ENCODE results near the gene TMX4. TPM values are rescaled to one million over a fixed set of nuclear protein-coding genes. Genes with fewer than 3 reads are reported as not detected.

Gene TMX4, protein sequence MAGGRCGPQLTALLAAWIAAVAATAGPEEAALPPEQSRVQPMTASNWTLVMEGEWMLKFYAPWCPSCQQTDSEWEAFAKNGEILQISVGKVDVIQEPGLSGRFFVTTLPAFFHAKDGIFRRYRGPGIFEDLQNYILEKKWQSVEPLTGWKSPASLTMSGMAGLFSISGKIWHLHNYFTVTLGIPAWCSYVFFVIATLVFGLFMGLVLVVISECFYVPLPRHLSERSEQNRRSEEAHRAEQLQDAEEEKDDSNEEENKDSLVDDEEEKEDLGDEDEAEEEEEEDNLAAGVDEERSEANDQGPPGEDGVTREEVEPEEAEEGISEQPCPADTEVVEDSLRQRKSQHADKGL
- total RNA-seq (10 to 100 TPM; 36.7 to 39.2 TPM), polyA plus RNA-seq (69.1 TPM)

DNA sequence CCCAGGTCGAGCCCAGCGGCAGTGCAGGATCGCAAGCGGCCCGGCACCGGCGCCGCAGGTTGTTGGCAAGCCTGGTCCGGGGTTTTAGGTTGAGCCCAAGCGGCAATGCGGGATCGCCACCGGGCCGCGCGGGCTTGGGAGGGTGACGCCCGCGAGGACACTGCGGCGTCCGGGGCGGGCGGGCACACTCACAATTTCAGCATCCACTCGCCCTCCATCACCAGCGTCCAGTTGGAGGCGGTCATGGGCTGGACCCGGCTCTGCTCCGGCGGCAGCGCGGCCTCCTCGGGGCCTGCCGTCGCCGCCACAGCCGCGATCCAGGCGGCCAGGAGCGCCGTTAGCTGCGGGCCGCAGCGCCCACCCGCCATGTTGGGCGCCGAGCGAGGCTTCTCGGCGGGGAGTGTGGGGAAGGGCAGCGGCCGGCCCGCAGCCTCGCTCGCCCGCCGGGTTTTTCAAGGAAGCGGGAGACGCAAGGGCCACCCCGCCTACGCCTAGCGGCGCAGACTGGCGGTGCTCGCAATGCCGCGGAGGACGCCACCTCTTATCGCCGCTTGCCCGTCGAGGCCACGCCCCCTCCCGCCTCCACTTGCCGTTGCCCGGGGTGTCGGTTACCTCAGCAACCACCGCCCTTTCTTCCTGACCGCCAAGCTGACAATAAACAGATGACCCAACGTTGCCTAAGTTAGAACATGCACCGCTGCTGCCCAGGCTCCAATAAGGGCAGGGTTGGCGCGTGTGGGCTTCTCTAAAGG is at the start of gene TMX4:
Gene TMX4 (minus strand): TSS at position 516 of the 752 bp plus-strand sequence. CDS start 148 bp downstream, at position 368.
- Histone ChIP-seq H3K4me3 (ENCODE audit: low read length) (peak within 1 kb of the TSS; percentile 71), H3K9me3 (ENCODE audit: low read length) (no peaks in the 10 kb centered on the region), H3K27me3 (ENCODE audit: insufficient read depth, low read length, poor library complexity, severe bottlenecking) (no peaks in the 10 kb centered on the region), H3K36me3 (ENCODE audit: insufficient read depth, low read length) (no peaks in the 10 kb centered on the region), H3K27ac (ENCODE audit: low read depth, low read length) (peak within 1 kb of the TSS; percentile 88), H3K4me1 (ENCODE audit: insufficient read depth, low read length) (peaks cover 32% of the 10 kb centered on the region)
- Mint-ChIP-seq H3K4me1 (peaks cover 39 to 44% (median 41%) of the 10 kb centered on the region in 3 donors), H3K27ac (peak within 1 kb of the TSS; percentile 80 to 96 (median 94)), H3K36me3 (peaks cover 0 to 16% (median 0%) of the 10 kb centered on the region in 3 donors), H3K4me3 (peak within 1 kb of the TSS; percentile 90 to 98 (median 94)), H3K27me3 (no peaks in the 10 kb centered on the region), H3K9me3 (no peaks in the 10 kb centered on the region)
- ChIA-PET CTCF (interaction anchor here (1.7 to 3.1 kb wide), 2 partner anchors 25 to 702 kb away, joined by 6 to 15 read pairs; no protein-coding TSS in a partner anchor), POLR2A (interaction anchor here (1.0 kb wide), 1 partner anchor 114 kb away, joined by 3 read pairs; no protein-coding TSS in a partner anchor)
- DNase-seq, result peak; percentile 79 to 95 (median 88)

DNA sequence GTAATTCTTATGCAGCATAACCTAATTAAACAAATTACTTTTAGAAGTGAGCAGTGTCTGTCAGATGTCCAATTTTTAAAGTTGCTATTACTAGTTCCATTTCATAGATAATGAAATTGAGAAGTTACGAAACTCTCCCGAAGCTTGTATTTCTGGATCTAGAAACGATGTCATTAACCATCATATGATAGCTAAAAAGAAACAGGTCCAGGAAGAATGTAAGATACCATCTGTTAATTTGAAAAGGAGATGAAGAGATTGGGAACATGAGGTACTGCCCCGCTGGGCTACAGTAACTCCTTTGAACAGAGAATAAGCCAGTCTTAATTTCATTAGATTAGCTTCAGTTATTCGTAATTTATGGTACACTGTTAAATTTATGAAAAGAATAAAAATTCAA is 47.5 kb upstream of the TMX4 start:
- Histone ChIP-seq H3K4me1 (ENCODE audit: insufficient read depth, low read length) (no peaks in the 10 kb centered on the region), H3K27ac (ENCODE audit: low read depth, low read length) (no peak overlapping the region), H3K27me3 (ENCODE audit: insufficient read depth, low read length, poor library complexity, severe bottlenecking) (no peaks in the 10 kb centered on the region), H3K9me3 (ENCODE audit: low read length) (no peaks in the 10 kb centered on the region), H3K36me3 (ENCODE audit: insufficient read depth, low read length) (no peaks in the 10 kb centered on the region), H3K4me3 (ENCODE audit: low read length) (no peak overlapping the region)
- POLR2A ChIA-PET, result no interaction called here
- DNase-seq, result no peak
- Mint-ChIP-seq H3K27me3 (peaks cover 2 to 12% of the 10 kb centered on the region in 2 donors), H3K4me1 (no peaks in the 10 kb centered on the region), H3K27ac (no peak overlapping the region), H3K36me3 (peaks cover 0 to 9% (median 0%) of the 10 kb centered on the region in 3 donors), H3K4me3 (no peak overlapping the region), H3K9me3 (no peaks in the 10 kb centered on the region)
- CTCF ChIA-PET, result interaction anchor here (1.2 kb wide), 1 partner anchor 24 kb away, joined by 3 read pairs; no protein-coding TSS in a partner anchor

DNA sequence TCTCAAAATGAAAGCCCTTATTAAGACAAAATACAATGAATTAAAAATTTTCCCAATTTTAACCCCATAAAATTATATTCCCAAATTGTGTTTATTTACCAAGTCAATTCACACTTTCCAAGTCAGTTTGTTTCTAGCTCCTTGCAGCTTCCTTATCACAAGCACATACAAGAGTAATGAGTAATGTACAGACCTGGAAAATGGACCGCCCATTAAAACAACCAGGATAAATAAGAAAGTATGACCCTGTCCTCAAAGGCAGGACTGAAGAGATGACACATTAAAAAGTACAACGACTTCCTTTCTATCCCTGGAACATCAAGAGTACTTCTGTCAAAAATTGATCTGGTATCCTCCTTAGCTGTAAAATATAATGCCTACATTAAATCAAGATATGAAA is 47.1 kb upstream of the TMX4 start:
- POLR2A ChIA-PET, result no interaction called here
- H3K4me1 Mint-ChIP-seq, result no peaks in the 10 kb centered on the region
- H3K36me3 Mint-ChIP-seq, result peaks cover 0 to 9% (median 0%) of the 10 kb centered on the region in 3 donors
- no peaks in the 10 kb centered on the region for H3K9me3 Mint-ChIP-seq
- H3K9me3 ChIP-seq (ENCODE audit: low read length), result no peaks in the 10 kb centered on the region
- CTCF ChIA-PET, result interaction anchor here (1.2 kb wide), 1 partner anchor 23 kb away, joined by 3 read pairs; no protein-coding TSS in a partner anchor
- no peak for DNase-seq
- H3K27ac ChIP-seq (ENCODE audit: low read depth, low read length), result no peak overlapping the region
- H3K27ac Mint-ChIP-seq, result no peak overlapping the region
- no peaks in the 10 kb centered on the region for H3K4me1 ChIP-seq (ENCODE audit: insufficient read depth, low read length)
- H3K36me3 ChIP-seq (ENCODE audit: insufficient read depth, low read length), result no peaks in the 10 kb centered on the region
- H3K4me3 ChIP-seq (ENCODE audit: low read length), result no peak overlapping the region
- no peak overlapping the region for H3K4me3 Mint-ChIP-seq
- H3K27me3 Mint-ChIP-seq, result peaks cover 2 to 12% of the 10 kb centered on the region in 2 donors
- H3K27me3 ChIP-seq (ENCODE audit: insufficient read depth, low read length, poor library complexity, severe bottlenecking), result no peaks in the 10 kb centered on the region

DNA sequence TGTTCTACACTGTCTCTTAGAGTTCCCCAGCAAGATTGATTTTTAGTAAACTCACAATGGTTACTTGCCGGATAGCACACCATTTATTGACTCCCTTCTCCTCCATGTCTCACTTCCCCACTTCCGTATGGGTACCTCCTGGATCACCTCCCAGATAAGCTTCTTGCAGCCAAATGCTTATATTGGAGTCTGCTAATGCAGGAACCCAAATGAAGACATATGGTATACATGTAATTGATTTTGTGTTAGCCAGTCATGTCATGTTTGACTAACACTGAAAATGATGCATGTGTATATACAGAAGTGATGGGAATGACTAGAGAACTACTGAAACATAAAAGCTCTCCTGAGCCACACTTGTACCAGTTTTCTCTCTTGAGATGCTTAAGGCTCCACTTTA is 46.1 kb upstream of the TMX4 start:
- peaks cover 2 to 12% of the 10 kb centered on the region in 2 donors for H3K27me3 Mint-ChIP-seq
- Histone ChIP-seq H3K4me1 (ENCODE audit: insufficient read depth, low read length) (no peaks in the 10 kb centered on the region), H3K4me3 (ENCODE audit: low read length) (no peak overlapping the region), H3K36me3 (ENCODE audit: insufficient read depth, low read length) (no peaks in the 10 kb centered on the region), H3K9me3 (ENCODE audit: low read length) (no peaks in the 10 kb centered on the region), H3K27ac (ENCODE audit: low read depth, low read length) (no peak overlapping the region), H3K27me3 (ENCODE audit: insufficient read depth, low read length, poor library complexity, severe bottlenecking) (no peaks in the 10 kb centered on the region)
- POLR2A ChIA-PET, result no interaction called here
- H3K9me3 Mint-ChIP-seq, result no peaks in the 10 kb centered on the region
- no peaks in the 10 kb centered on the region for H3K4me1 Mint-ChIP-seq
- peaks cover 0 to 9% (median 0%) of the 10 kb centered on the region in 3 donors for H3K36me3 Mint-ChIP-seq
- CTCF ChIA-PET, result interaction anchor here (1.2 kb wide), 1 partner anchor 23 kb away, joined by 3 read pairs; no protein-coding TSS in a partner anchor
- no peak overlapping the region for H3K4me3 Mint-ChIP-seq
- no peak for DNase-seq
- H3K27ac Mint-ChIP-seq, result no peak overlapping the region

DNA sequence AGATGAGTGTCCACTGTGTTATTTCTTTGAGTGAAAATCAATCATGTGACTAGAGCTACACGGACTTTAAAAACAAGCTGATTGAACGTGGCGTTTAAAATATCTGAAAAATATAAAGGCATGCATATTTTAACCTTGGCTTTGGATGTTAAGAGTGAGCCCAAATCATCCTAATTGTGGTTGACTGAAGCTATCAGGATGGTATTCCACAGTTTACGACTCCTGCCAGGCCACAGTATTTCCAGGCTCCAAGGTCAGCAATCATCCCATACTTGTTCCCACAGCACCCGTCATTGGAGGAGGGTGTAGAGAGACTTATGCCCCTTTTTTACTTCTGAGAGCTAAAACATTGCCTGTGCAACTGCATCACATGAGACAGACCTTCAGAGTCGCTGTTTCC is 43.2 kb upstream of the TMX4 start:
- peaks cover 2 to 19% of the 10 kb centered on the region in 2 donors for H3K27me3 Mint-ChIP-seq
- no peaks in the 10 kb centered on the region for H3K4me1 Mint-ChIP-seq
- H3K27ac ChIP-seq (ENCODE audit: low read depth, low read length), result no peak overlapping the region
- H3K4me3 Mint-ChIP-seq, result no peak overlapping the region
- peaks cover 0 to 9% (median 0%) of the 10 kb centered on the region in 3 donors for H3K36me3 Mint-ChIP-seq
- no peak for DNase-seq
- no peaks in the 10 kb centered on the region for H3K27me3 ChIP-seq (ENCODE audit: insufficient read depth, low read length, poor library complexity, severe bottlenecking)
- no peak overlapping the region for H3K4me3 ChIP-seq (ENCODE audit: low read length)
- H3K9me3 Mint-ChIP-seq, result no peaks in the 10 kb centered on the region
- H3K36me3 ChIP-seq (ENCODE audit: insufficient read depth, low read length), result no peaks in the 10 kb centered on the region
- H3K9me3 ChIP-seq (ENCODE audit: low read length), result no peaks in the 10 kb centered on the region
- POLR2A ChIA-PET, result no interaction called here
- no peaks in the 10 kb centered on the region for H3K4me1 ChIP-seq (ENCODE audit: insufficient read depth, low read length)
- CTCF ChIA-PET, result no interaction called here
- no peak overlapping the region for H3K27ac Mint-ChIP-seq

GRCh38 chr20:8061861-8062518 is 42.4 kb upstream of the TMX4 start:
- Histone ChIP-seq H3K4me3 (ENCODE audit: low read length) (no peak overlapping the region), H3K9me3 (ENCODE audit: low read length) (no peaks in the 10 kb centered on the region), H3K36me3 (ENCODE audit: insufficient read depth, low read length) (no peaks in the 10 kb centered on the region), H3K4me1 (ENCODE audit: insufficient read depth, low read length) (no peaks in the 10 kb centered on the region), H3K27ac (ENCODE audit: low read depth, low read length) (no peak overlapping the region), H3K27me3 (ENCODE audit: insufficient read depth, low read length, poor library complexity, severe bottlenecking) (no peaks in the 10 kb centered on the region)
- Mint-ChIP-seq H3K36me3 (peaks cover 0 to 9% (median 0%) of the 10 kb centered on the region in 3 donors), H3K4me3 (no peak overlapping the region), H3K4me1 (no peaks in the 10 kb centered on the region), H3K27ac (no peak overlapping the region), H3K9me3 (no peaks in the 10 kb centered on the region), H3K27me3 (peaks cover 4 to 20% of the 10 kb centered on the region in 2 donors)
- CTCF ChIA-PET, result no interaction called here
- POLR2A ChIA-PET, result no interaction called here
- DNase-seq, result no peak

DNA sequence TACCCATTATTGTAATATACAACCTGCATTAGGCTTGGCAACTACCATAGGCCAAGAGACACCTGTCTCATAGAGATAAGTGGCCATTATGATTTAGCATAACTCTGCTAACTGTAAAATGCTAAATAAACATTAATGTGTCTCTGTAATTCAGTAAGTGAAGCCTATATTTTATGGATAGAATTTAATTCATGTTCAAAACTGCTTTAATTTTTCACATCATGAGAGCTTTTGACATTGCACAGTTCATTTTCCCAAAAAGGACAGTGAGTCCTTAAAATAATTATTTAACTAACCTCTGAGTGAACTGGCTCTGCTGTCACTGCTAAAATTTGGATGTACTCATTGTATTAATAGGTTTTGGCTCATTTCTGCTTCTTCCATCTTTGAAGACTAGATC is 41.4 kb upstream of the TMX4 start:
- DNase-seq, result no peak
- Histone ChIP-seq H3K4me1 (ENCODE audit: insufficient read depth, low read length) (no peaks in the 10 kb centered on the region), H3K27me3 (ENCODE audit: insufficient read depth, low read length, poor library complexity, severe bottlenecking) (no peaks in the 10 kb centered on the region), H3K9me3 (ENCODE audit: low read length) (no peaks in the 10 kb centered on the region), H3K36me3 (ENCODE audit: insufficient read depth, low read length) (no peaks in the 10 kb centered on the region), H3K4me3 (ENCODE audit: low read length) (no peak overlapping the region), H3K27ac (ENCODE audit: low read depth, low read length) (no peak overlapping the region)
- no peaks in the 10 kb centered on the region for H3K9me3 Mint-ChIP-seq
- H3K4me1 Mint-ChIP-seq, result no peaks in the 10 kb centered on the region
- no peak overlapping the region for H3K4me3 Mint-ChIP-seq
- H3K27me3 Mint-ChIP-seq, result peaks cover 4 to 20% of the 10 kb centered on the region in 2 donors
- no peak overlapping the region for H3K27ac Mint-ChIP-seq
- peaks cover 0 to 9% (median 0%) of the 10 kb centered on the region in 3 donors for H3K36me3 Mint-ChIP-seq
- POLR2A ChIA-PET, result no interaction called here
- CTCF ChIA-PET, result no interaction called here

Data from CD8-positive, alpha-beta memory T cell (primary cell).